Measurements from ENCODE around the gene CDPF1. TPM values are rescaled to one million over a fixed set of nuclear protein-coding genes. Genes with fewer than 3 reads are reported as not detected.

Gene CDPF1
- total and polyA plus RNA-seq, 2 of the 4 experiments (the other 2 are of a cell fraction) = 11.5 to 14.5 TPM

DNA sequence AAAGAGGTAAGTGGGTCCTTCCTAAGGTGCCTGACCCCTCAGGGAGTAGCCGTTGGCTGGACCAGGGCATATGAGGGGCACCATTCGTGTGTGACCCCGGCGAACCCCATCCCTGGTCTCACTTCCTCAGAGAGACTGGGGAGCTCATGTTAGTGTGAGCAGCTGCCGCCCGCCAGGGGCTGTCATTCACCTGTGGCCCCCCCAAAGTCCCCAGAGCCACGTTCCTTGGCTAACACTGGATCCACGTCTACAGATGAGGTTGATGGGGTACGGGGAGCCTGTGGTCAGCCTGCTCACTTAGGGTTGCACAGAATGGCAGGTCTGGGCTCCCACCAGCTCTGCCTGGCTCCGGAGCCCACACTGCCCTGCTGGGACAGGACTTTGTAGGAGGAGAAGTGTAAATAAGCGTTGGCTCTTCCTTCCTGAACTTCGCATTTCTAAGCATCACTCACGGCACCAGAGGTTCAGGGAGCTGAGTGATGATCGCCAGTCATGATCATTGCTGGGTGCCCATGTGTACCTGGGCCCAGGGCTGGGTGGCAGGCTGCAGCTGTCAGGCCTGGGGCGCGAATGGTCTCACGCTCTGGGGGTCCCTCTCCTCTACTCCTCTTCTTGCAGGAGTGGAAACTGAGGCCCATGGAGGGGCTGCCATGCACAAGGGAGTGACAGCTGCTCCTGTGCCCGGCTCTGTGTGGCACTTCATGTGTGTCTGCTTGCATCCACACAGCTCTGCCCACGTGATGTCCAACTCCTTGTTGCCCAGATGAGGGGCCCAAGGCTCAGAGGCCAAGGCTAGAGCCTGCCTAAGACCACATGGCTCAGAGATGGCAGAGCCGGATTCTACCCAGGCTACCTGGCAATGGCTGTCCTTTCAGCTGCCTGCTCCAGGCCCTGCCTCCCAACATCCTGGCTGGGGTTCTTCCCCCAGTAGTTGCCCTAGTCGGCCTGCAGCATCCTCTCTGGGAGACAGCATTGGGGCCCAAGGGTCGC is 28.9 kb upstream of the CDPF1 start (continued):
- no peak for TF ChIP-seq MXI1 (IDR thresholded peaks at IDR 0.05; ENCODE audit: borderline replicate concordance, low read depth, low read length)

GRCh38 chr22:46276563-46276962 is 26.5 kb upstream of the CDPF1 start:
- ChIA-PET POLR2A (ENCODE audit: unreplicated experiment) (no interaction called here), CTCF (interaction anchor here (0.8 kb wide), 1 partner anchor 9 kb away, joined by 5 read pairs; the partner anchor contains the start of gene TTC38)
- no peak overlapping the region for H4K91ac ChIP-seq (ENCODE audit: insufficient read depth, low read depth, low read length)
- H2BK5ac ChIP-seq (ENCODE audit: low read depth, low read length, poor library complexity, severe bottlenecking) = no peak overlapping the region
- in situ Hi-C loops (cut with MboI; ENCODE audit: low sequenced_read_pairs) (no loop called here), dilution Hi-C loops (cut with HindIII; ENCODE audit: low sequenced_read_pairs, unreplicated experiment) (no loop called here), intact Hi-C loops (cut with micrococcal nuclease) (no loop called here)
- no peak overlapping the region for H2AK9ac ChIP-seq (replicated peaks; ENCODE audit: low read depth, low read length, poor library complexity)
- H3K14ac ChIP-seq (replicated peaks; ENCODE audit: low read depth, low read length) = no peak overlapping the region
- H3K9me3 ChIP-seq (ENCODE audit: control insufficient read depth, insufficient read depth, low read length) = no peaks in the 10 kb centered on the region
- no peak overlapping the region for H3K18ac ChIP-seq (ENCODE audit: low read depth, low read length)
- no CpG with 5 or more reads among the region's 7 CpGs for WGBS, 2 experiments (ENCODE audit: extremely low coverage in 2 of 2, insufficient read length in 1 of 2)
- H4K5ac ChIP-seq (ENCODE audit: low read depth, low read length) = no peak overlapping the region
- no peak overlapping the region for H2BK120ac ChIP-seq (ENCODE audit: low read depth, low read length)
- H3K36me3 ChIP-seq (ENCODE audit: control insufficient read depth, insufficient read depth, low read length) = peaks cover 80% of the 10 kb centered on the region
- H3K9me1 ChIP-seq (ENCODE audit: insufficient read depth, low read length) = no peaks in the 10 kb centered on the region
- H2AK5ac ChIP-seq (ENCODE audit: low read depth, low read length) = no peak overlapping the region
- no peak overlapping the region for H2BK15ac ChIP-seq (ENCODE audit: low read depth, low read length)
- no peak overlapping the region for H3K56ac ChIP-seq (ENCODE audit: extremely low read depth, insufficient read depth, low read length)
- H2AFZ ChIP-seq (replicated peaks; ENCODE audit: low read length, poor library complexity) = no peak overlapping the region
- H3K27ac ChIP-seq (ENCODE audit: insufficient read depth, low read length) = no peak overlapping the region
- no TSS peak for BruUV-seq (replicated peaks)
- H3K4me2 ChIP-seq (ENCODE audit: low read depth, low read length) = no peak overlapping the region
- no peak overlapping the region for H4K8ac ChIP-seq (ENCODE audit: low read depth in 2 of 2, low read length in 2 of 2)
- H3K4me3 ChIP-seq (ENCODE audit: insufficient read depth, low read depth, low read length) = no peak overlapping the region
- ATAC-seq (ENCODE audit: low read depth) = no peak
- no peak overlapping the region for H3K9ac ChIP-seq (ENCODE audit: low read depth, low read length)
- H3K23ac ChIP-seq (ENCODE audit: low read depth, low read length) = no peak overlapping the region
- H3K79me1 ChIP-seq (ENCODE audit: low read depth in 1 of 2, low read length in 2 of 2) = no peaks in the 10 kb centered on the region; a peak in 2 of 4 replicates
- H3K27me3 ChIP-seq (ENCODE audit: control insufficient read depth, insufficient read depth, low read length) = no peaks in the 10 kb centered on the region
- no peak overlapping the region for H3K4ac ChIP-seq (ENCODE audit: low read depth, low read length)
- H3K4me1 ChIP-seq (ENCODE audit: control insufficient read depth, insufficient read depth, low read length) = no peaks in the 10 kb centered on the region
- H2BK20ac ChIP-seq (ENCODE audit: low read depth, low read length) = no peak overlapping the region
- no peaks in the 10 kb centered on the region for H4K20me1 ChIP-seq (ENCODE audit: insufficient read depth, low read length)
- TF ChIP-seq FOS (IDR thresholded peaks at IDR 0.05; ENCODE audit: low read depth, low read length) = no peak
- no peak for TF ChIP-seq MXI1 (IDR thresholded peaks at IDR 0.05; ENCODE audit: borderline replicate concordance, low read depth, low read length)
- TF ChIP-seq USF2 (IDR thresholded peaks at IDR 0.05; ENCODE audit: low read depth, low read length) = no peak
- TF ChIP-seq RAD21 (IDR thresholded peaks at IDR 0.05; ENCODE audit: low read length) = no peak
- no peak for TF ChIP-seq CHD1 (IDR thresholded peaks at IDR 0.05; ENCODE audit: low read depth, low read length)
- no peak for TF ChIP-seq BHLHE40 (IDR thresholded peaks at IDR 0.05; ENCODE audit: low read depth, low read length)
- TF ChIP-seq RFX5 (IDR thresholded peaks at IDR 0.05; ENCODE audit: low read depth, low read length) = no peak
- no peak for TF ChIP-seq NFE2L2 (IDR thresholded peaks at IDR 0.05; ENCODE audit: low read depth, low read length)
- no peak for TF ChIP-seq RCOR1 (IDR thresholded peaks at IDR 0.05; ENCODE audit: insufficient replicate concordance, low read length)
- DNase-seq = no peak
